Fibroblast of lung (primary cell): ENCODE results near the gene TRIM46.

Experiments used
- EZH2 ChIP-seq: IDR thresholded peaks from 2 replicates; pipeline ENCODE4 v1.5.1; 2012; ENCODE audit warnings: low read length, control low read depth, mild to moderate bottlenecking; ENCODE audit errors: missing control alignments
- TF ChIP-seq, protein P1 (sequence below), 2 donors: IDR thresholded peaks in 1 of 2; conservative IDR thresholded peaks in 1 of 2; 1 replicate in 1 of 2; 2 replicates in 1 of 2; pipeline ENCODE4 v1.5.1; 2011 to 2012; ENCODE audit warnings: low read length in 2 of 2, control low read depth in 1 of 2, inconsistent platforms in 1 of 2, low read depth in 1 of 2, mild to moderate bottlenecking in 1 of 2

DNA sequence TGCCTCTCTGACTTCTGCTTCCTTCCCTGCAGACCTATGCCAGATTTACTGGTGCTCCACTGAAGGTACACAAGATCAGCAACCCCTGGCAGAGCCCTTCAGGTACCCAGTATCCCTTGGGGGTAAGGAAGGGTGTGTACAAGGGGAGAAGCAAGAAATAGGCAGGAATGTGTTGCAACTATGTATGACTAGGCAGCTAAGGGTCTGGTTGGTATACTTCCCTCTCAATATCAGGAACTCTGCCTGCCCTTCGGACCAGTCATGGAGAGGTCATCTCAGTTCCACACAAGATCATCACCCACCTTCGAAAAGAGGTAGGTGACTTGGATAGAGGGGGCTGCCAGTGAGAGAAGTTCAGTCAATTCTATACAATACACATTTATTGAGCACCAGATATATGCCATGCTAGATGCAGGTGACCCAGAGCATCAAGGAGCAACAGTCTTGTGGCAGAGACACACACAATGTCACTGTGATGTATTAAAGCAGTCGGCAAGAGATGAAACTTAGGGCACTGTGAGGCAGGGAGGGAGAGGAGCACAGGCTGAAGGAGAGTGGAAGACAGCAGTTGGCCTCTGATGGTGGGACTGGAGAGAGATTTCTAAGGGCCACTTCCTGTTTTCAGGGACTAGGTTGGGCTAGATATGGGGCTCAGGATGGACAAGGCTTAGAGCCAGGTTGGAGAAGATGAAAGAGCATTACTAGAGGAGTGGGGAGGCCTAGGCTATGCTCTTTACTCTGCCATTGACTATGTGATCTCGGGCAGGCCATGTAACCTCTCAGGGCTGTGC lies 36.9 kb downstream of the TRIM46 start:
- TF ChIP-seq EZH2, result no peak
- TF ChIP-seq, protein P1, sequence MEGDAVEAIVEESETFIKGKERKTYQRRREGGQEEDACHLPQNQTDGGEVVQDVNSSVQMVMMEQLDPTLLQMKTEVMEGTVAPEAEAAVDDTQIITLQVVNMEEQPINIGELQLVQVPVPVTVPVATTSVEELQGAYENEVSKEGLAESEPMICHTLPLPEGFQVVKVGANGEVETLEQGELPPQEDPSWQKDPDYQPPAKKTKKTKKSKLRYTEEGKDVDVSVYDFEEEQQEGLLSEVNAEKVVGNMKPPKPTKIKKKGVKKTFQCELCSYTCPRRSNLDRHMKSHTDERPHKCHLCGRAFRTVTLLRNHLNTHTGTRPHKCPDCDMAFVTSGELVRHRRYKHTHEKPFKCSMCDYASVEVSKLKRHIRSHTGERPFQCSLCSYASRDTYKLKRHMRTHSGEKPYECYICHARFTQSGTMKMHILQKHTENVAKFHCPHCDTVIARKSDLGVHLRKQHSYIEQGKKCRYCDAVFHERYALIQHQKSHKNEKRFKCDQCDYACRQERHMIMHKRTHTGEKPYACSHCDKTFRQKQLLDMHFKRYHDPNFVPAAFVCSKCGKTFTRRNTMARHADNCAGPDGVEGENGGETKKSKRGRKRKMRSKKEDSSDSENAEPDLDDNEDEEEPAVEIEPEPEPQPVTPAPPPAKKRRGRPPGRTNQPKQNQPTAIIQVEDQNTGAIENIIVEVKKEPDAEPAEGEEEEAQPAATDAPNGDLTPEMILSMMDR (conservative IDR thresholded peaks at IDR 0.05 in 1 of 2, IDR thresholded peaks at IDR 0.05 in 1 of 2; ENCODE audit: low read depth in 1 of 2, low read length in 2 of 2), result no peak
